ENCODE data around the gene EFHC1. TPM values are rescaled to one million over a fixed set of nuclear protein-coding genes. Genes with fewer than 3 reads are reported as not detected.

EFHC1 gene
- total RNA-seq, 4 donors from 2014 or later, result 10.2 to 33.0 (median 20.8) TPM

DNA sequence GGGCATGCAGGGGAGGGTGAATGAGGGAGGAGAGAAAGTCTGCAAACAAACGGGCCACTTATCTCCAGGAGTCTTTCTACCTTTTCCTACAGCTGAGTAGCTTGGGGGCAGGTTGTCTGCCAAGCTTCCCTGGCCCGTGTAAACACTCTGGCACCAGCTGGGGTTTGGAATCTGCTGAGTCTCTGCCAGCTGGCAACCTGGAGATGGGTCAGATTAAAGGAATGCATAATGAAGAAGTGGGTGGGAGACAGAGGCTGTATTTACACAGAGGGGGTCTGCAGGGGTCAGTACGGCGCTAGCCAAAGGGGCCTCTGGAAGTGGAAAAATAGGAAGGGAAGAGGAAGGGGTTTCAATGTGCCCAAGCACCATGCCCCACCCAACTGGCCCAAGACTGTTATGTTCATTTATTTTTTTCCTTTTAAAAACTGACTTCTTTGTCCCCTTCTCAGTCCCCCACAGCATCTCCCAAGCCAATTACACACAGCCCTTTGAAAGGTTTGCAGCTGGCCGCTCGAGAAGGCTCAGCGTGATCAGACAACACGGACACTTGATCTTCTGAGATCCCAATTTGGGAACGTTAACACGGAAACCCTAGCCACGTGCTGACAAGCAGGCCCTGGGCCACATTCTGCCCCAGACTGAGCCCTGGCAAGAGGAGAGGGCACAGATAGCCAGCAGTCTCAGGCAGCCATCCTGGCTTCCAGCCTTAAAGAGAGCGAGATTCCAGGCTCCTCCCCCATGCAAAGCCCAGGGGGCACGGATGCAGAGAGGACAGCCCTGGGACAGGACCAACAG is 131.5 kb downstream of the EFHC1 start:
- DNase-seq (ENCODE audit: low spot score), result no peak
- peak; percentile 85 for ATAC-seq (ENCODE audit: low FRiP score)
- TF ChIP-seq CTCF (IDR thresholded peaks at IDR 0.05), result no peak

DNA sequence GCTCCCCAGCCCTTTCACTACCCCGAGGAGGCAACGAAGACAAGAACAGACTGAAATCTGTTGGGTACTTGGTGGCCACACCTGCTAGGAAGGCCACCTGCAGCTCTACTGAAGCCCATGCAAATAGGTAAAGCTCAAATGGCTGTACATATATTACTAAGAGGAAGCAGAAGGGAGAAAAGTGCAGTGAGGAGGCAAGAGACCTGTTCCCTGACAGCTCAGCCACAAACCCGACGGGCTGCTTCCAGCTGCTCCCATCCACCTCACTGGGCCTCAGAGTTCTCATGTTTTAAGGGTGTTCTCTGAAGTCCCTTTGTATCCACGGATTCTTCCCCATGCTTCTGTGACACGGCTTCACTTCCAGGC is 132.1 kb downstream of the EFHC1 start:
- TF ChIP-seq CTCF (IDR thresholded peaks at IDR 0.05), result no peak
- ATAC-seq (ENCODE audit: low FRiP score), result peak; percentile 9
- DNase-seq (ENCODE audit: low spot score), result no peak

GRCh38 chr6:52553158-52553557 is 133.0 kb downstream of the EFHC1 start:
- ATAC-seq (ENCODE audit: low FRiP score), result no peak
- TF ChIP-seq CTCF (IDR thresholded peaks at IDR 0.05), result no peak

DNA sequence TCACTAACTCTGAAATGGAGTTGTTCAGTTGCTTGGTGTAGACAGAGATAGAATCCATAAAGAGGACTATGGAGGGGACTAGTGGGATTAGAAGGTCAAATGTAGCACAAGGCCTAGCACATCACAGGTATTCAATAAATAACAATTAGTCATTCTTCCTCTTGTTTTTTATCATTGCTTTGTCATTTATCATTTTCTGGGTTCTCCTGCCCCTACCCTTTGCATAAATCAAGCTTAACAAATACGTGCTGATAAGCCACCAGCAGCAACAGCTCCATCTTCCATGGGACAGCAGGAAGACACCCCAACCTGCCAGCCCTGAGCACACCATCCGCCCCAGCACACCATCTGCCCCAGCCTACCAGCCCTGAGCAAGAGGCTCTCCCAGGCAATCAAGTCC is 133.6 kb downstream of the EFHC1 start:
- no peak for DNase-seq (ENCODE audit: low spot score)
- no peak for ATAC-seq (ENCODE audit: low FRiP score)
- no peak for TF ChIP-seq CTCF (IDR thresholded peaks at IDR 0.05)

More at GRCh38 chr6:52553158-52553557, 133.0 kb downstream of the EFHC1 start:
- no peak for DNase-seq (ENCODE audit: low spot score)

GRCh38 chr6:52554684-52555280 is 134.6 kb downstream of the EFHC1 start:
- DNase-seq (ENCODE audit: low spot score), result no peak
- ATAC-seq (ENCODE audit: low FRiP score), result no peak
- TF ChIP-seq CTCF (IDR thresholded peaks at IDR 0.05), result no peak

GRCh38 chr6:52555518-52556233 is 135.5 kb downstream of the EFHC1 start:
- DNase-seq (ENCODE audit: low spot score), result no peak
- ATAC-seq (ENCODE audit: low FRiP score), result no peak
- TF ChIP-seq CTCF (IDR thresholded peaks at IDR 0.05), result no peak

Data from omental fat pad (tissue), 4 donors.